GM12878 (cell line): ENCODE results near the gene PIGQ. TPM values are rescaled to one million over a fixed set of nuclear protein-coding genes. Genes with fewer than 3 reads are reported as not detected.

ENCODE experiments used
- ATAC-seq: fragments of 200-7000 bp; cut with Tn5 transposase; 3 replicates; pipeline ENCODE4 v1.9.1; 2020; ENCODE audit warnings: mild to moderate bottlenecking, moderate library complexity
- BruUV-seq: library from RNA; stranded (reverse); fragments of 400-500 nt; replicated peaks from 2 replicates; lab custom pipeline; 2021; lab: Mats Ljungman, UMichigan
- CTCF ChIA-PET: fragments of 300-600 bp; sonication (Branson Sonifier 250); formaldehyde crosslinking; extraction: SDS; loops from one replicate; lab custom pipeline; 2021; ENCODE audit warnings: inconsistent platforms; lab: Yijun Ruan, JAX
- POLR2A ChIA-PET: fragments of 350-600 bp; formaldehyde crosslinking; extraction: SDS; loops from one replicate; lab custom pipeline; 2021; ENCODE audit warnings: inconsistent platforms; lab: Charles Lee
- RAD21 ChIA-PET: fragments of 300-600 bp; sonication (Branson Sonifier 250); formaldehyde crosslinking; loops from one replicate; lab custom pipeline; 2023; ENCODE audit warnings: antibody characterized with exemption; ENCODE audit not compliant: unreplicated experiment; lab: Charles Lee
- SMC1A ChIA-PET: fragments of 300-600 bp; sonication (Branson Sonifier 250); formaldehyde crosslinking; loops from one replicate; lab custom pipeline; 2023; ENCODE audit not compliant: unreplicated experiment, uncharacterized antibody; lab: Charles Lee
- DNase-seq: peaks from one replicate; pipeline ENCODE4 v3.0.0-alpha.2; 2011; ENCODE audit warnings: low read depth, low spot score
- FAIRE-seq: peaks from 3 replicates; lab custom pipeline; 2011; peaks lifted over from hg19 to GRCh38; lab: Jason Lieb, UNC
- H2AFZ ChIP-seq: 2 replicates; pipeline ENCODE4 v1.6.0; 2011; ENCODE audit warnings: low read depth, low read length, control low read depth; ENCODE audit not compliant: control insufficient read depth
- H3K27ac ChIP-seq: 2 replicates; pipeline ENCODE4 v1.5.1; 2011; ENCODE audit warnings: control low read depth; ENCODE audit not compliant: control insufficient read depth, insufficient read depth
- H3K27me3 ChIP-seq, 2 experiments: replicated peaks in 1 of 2; 2 replicates each; pipeline versions ENCODE4 v1.6.0 to v1.6.1; 2011; ENCODE audit warnings: low read length in 1 of 2; ENCODE audit not compliant: control insufficient read depth in 2 of 2, insufficient read depth in 2 of 2
- H3K36me3 ChIP-seq, 2 experiments: 2 replicates each; pipeline ENCODE4 v1.5.1; 2011; ENCODE audit warnings: low read length in 1 of 2; ENCODE audit not compliant: control insufficient read depth in 2 of 2, insufficient read depth in 2 of 2
- H3K4me1 ChIP-seq: 2 replicates; pipeline ENCODE4 v1.6.1; 2011; ENCODE audit warnings: mild to moderate bottlenecking, low read length, moderate library complexity, mixed read lengths; ENCODE audit not compliant: control insufficient read depth, insufficient read depth
- H3K4me2 ChIP-seq: 2 replicates; pipeline ENCODE4 v1.6.0; 2011; ENCODE audit warnings: control low read depth; ENCODE audit not compliant: control insufficient read depth, insufficient read depth
- H3K4me3 ChIP-seq: fragments of 200-600 bp; sonication (generic); 2 replicates; pipeline ENCODE4 v1.5.1; 2016
- H3K79me2 ChIP-seq: 2 replicates; pipeline ENCODE4 v1.6.0; 2011; ENCODE audit warnings: low read length; ENCODE audit not compliant: control insufficient read depth, insufficient read depth
- H3K9ac ChIP-seq: 2 replicates; pipeline ENCODE4 v1.8.0; 2011; ENCODE audit warnings: low read length, control low read depth, mixed read lengths; ENCODE audit not compliant: control insufficient read depth, insufficient read depth
- H3K9me3 ChIP-seq: replicated peaks from 3 replicates; pipeline ENCODE4 v1.5.1; 2011; ENCODE audit warnings: mild to moderate bottlenecking, low read length; ENCODE audit not compliant: control insufficient read depth, insufficient read depth
- H4K20me1 ChIP-seq: 2 replicates; pipeline ENCODE4 v1.6.0; 2011; ENCODE audit not compliant: control insufficient read depth, insufficient read depth
- ATF2 ChIP-seq: IDR thresholded peaks from 2 replicates; pipeline ENCODE4 v1.6.1; 2012; ENCODE audit warnings: low read length, inconsistent platforms
- BHLHE40 ChIP-seq, 2 experiments: fragments of 450-650 bp in 1 of 2; IDR thresholded peaks; 2 replicates each; pipeline ENCODE4 v1.6.1; 2011 to 2017; ENCODE audit warnings: low read depth in 2 of 2, borderline replicate concordance in 1 of 2, improper control_type of control experiment in 1 of 2, low read length in 1 of 2, mild to moderate bottlenecking in 1 of 2
- CHD1 ChIP-seq: IDR thresholded peaks from 2 replicates; pipeline ENCODE4 v1.6.1; 2012; ENCODE audit warnings: low read depth, low read length, improper control_type of control experiment
- HSF1 ChIP-seq: fragments of 150-350 bp; IDR thresholded peaks from 2 replicates; pipeline ENCODE4 v1.6.1; 2014; ENCODE audit warnings: mild to moderate bottlenecking, low read depth, low read length
- JUND ChIP-seq: IDR thresholded peaks from 2 replicates; pipeline ENCODE4 v1.6.1; 2012; ENCODE audit warnings: low read depth, mild to moderate bottlenecking, low read length, improper control_type of control experiment, moderate library complexity
- MEF2A ChIP-seq: IDR thresholded peaks from 2 replicates; pipeline ENCODE4 v1.6.1; 2011; ENCODE audit warnings: low read depth, mild to moderate bottlenecking, low read length, moderate library complexity; ENCODE audit not compliant: insufficient read depth
- RCOR1 ChIP-seq: conservative IDR thresholded peaks from 2 replicates; pipeline ENCODE4 v1.6.1; 2012; ENCODE audit warnings: low read depth, low read length, improper control_type of control experiment
- SIX5 ChIP-seq: IDR thresholded peaks from 2 replicates; pipeline ENCODE4 v1.6.1; 2011; ENCODE audit warnings: mild to moderate bottlenecking, low read depth, low read length, moderate library complexity; ENCODE audit not compliant: severe bottlenecking
- SUPT20H ChIP-seq: IDR thresholded peaks from 2 replicates; pipeline ENCODE4 v1.6.1; 2011; ENCODE audit warnings: low read depth, mild to moderate bottlenecking, low read length, moderate library complexity, borderline replicate concordance; ENCODE audit not compliant: control insufficient read depth
- TCF3 ChIP-seq: IDR thresholded peaks from 2 replicates; pipeline ENCODE4 v1.6.1; 2012; ENCODE audit warnings: low read depth, mild to moderate bottlenecking, low read length, borderline replicate concordance; ENCODE audit not compliant: insufficient read depth
- WGBS: methylation state at CpG from one replicate; pipeline ENCODE4 v1.1.6; 2016; ENCODE audit warnings: low lambda C conversion rate; ENCODE audit not compliant: insufficient replicate concordance, insufficient coverage; ENCODE audit errors: missing lambda C conversion rate; 5-methylcytosine and 5-hydroxymethylcytosine counted together
- in situ Hi-C: fragments of 300-500 bp; cut with MboI; formaldehyde crosslinking; loops from 9 replicates; pipeline ENCODE4 v1.14.3; 2018; ENCODE audit warnings: mixed read lengths
- intact Hi-C: fragments of 100-400 bp; cut with micrococcal nuclease; formaldehyde crosslinking; loops from one replicate; pipeline ENCODE4 v1.14.2; 2022; ENCODE audit not compliant: unreplicated experiment
- polyA plus RNA-seq, 11 experiments: library from polyadenylated mRNA; depleted of rRNA in 4 of 11; unstranded in 6 of 11; stranded (reverse) in 5 of 11; fragments of >200 nt; fragmentation: Nextera tagmentation in 4 of 11; fragmentation: Illumina TruSeq in 1 of 11; extraction: Ambion mirVana in 4 of 11; extraction: Trizol in 1 of 11; gene quantifications; 1 replicate in 1 of 11; 2 replicates in 10 of 11; pipeline versions ENCODE4 v1.2.1 to v1.2.3, GENCODE V29; 2011 to 2016; ENCODE audit warnings: inconsistent platforms in 2 of 11, missing spikeins in 2 of 11, low read depth in 1 of 11
- total RNA-seq, 4 experiments: library from RNA; depleted of rRNA in 3 of 4; stranded (reverse); fragments of >200 nt in 3 of 4; fragmentation: Illumina TruSeq in 1 of 4; extraction: Trizol in 1 of 4; gene quantifications; 2 replicates each; pipeline versions ENCODE4 v1.2.1 to v1.2.3, GENCODE V29; 2013 to 2021
- TF ChIP-seq, protein P1 (sequence below): fragments of 450-650 bp; IDR thresholded peaks from 2 replicates; pipeline ENCODE4 v1.6.1; 2017; ENCODE audit warnings: mild to moderate bottlenecking, moderate library complexity

Gene PIGQ
- total and polyA plus RNA-seq, 10 of the 15 experiments (the other 5 are each of a cell fraction or from before 2014, with no cell fraction given): 1.8 to 31.3 (median 17.5) TPM; not detected in 1

GRCh38 chr16:590815-591200, 21.0 kb downstream of the PIGQ start:
- 54% methylated on average over 10 of the region's 10 CpGs for WGBS
- no TSS peak for BruUV-seq
- RAD21 ChIA-PET: no interaction called here
- peak; percentile 23 for FAIRE-seq
- TF ChIP-seq MEF2A (no peak), SIX5 (no peak), BHLHE40 (IDR thresholded peaks at IDR 0.05; ENCODE audit: borderline replicate concordance in 1 of 2, low read depth in 2 of 2, low read length in 1 of 2) (no peak), TCF3 (no peak), JUND (no peak), CHD1 (no peak), ATF2 (no peak), HSF1 (no peak), SUPT20H (no peak), RCOR1 (no peak)
- TF ChIP-seq, protein P1, sequence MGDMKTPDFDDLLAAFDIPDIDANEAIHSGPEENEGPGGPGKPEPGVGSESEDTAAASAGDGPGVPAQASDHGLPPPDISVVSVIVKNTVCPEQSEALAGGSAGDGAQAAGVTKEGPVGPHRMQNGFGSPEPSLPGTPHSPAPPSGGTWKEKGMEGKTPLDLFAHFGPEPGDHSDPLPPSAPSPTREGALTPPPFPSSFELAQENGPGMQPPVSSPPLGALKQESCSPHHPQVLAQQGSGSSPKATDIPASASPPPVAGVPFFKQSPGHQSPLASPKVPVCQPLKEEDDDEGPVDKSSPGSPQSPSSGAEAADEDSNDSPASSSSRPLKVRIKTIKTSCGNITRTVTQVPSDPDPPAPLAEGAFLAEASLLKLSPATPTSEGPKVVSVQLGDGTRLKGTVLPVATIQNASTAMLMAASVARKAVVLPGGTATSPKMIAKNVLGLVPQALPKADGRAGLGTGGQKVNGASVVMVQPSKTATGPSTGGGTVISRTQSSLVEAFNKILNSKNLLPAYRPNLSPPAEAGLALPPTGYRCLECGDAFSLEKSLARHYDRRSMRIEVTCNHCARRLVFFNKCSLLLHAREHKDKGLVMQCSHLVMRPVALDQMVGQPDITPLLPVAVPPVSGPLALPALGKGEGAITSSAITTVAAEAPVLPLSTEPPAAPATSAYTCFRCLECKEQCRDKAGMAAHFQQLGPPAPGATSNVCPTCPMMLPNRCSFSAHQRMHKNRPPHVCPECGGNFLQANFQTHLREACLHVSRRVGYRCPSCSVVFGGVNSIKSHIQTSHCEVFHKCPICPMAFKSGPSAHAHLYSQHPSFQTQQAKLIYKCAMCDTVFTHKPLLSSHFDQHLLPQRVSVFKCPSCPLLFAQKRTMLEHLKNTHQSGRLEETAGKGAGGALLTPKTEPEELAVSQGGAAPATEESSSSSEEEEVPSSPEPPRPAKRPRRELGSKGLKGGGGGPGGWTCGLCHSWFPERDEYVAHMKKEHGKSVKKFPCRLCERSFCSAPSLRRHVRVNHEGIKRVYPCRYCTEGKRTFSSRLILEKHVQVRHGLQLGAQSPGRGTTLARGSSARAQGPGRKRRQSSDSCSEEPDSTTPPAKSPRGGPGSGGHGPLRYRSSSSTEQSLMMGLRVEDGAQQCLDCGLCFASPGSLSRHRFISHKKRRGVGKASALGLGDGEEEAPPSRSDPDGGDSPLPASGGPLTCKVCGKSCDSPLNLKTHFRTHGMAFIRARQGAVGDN: no peak
- peaks cover 15% of the 10 kb centered on the region for H3K4me1 ChIP-seq
- CTCF ChIA-PET: no interaction called here
- in situ Hi-C loops: no loop called here
- H3K9ac ChIP-seq: peak overlapping the region; percentile 87
- H2AFZ ChIP-seq: no peak overlapping the region
- H3K4me3 ChIP-seq: peak overlapping the region; percentile 86
- no peaks in the 10 kb centered on the region for H3K36me3 ChIP-seq
- H3K9me3 ChIP-seq: no peaks in the 10 kb centered on the region
- peaks cover 28% of the 10 kb centered on the region for H3K79me2 ChIP-seq
- no peaks in the 10 kb centered on the region for H4K20me1 ChIP-seq
- DNase-seq: no peak
- peak overlapping the region; percentile 96 for H3K4me2 ChIP-seq
- POLR2A ChIA-PET: no interaction called here
- no peak for ATAC-seq
- SMC1A ChIA-PET: no interaction called here
- intact Hi-C loops: no loop called here
- H3K27me3 ChIP-seq: no peaks in the 10 kb centered on the region
- H3K27ac ChIP-seq: peak overlapping the region; percentile 25; the same call in 1 of the 2 replicates
